GM12874 (cell line): ENCODE data around the gene TMEM229A.

Experiments used
- TF ChIP-seq, protein P1 (sequence below): IDR thresholded peaks from 2 replicates; pipeline ENCODE4 v1.5.1; 2011; ENCODE audit warnings: low read depth, mild to moderate bottlenecking, control low read depth, low read length, moderate library complexity; ENCODE audit not compliant: insufficient read depth

TMEM229A gene

DNA sequence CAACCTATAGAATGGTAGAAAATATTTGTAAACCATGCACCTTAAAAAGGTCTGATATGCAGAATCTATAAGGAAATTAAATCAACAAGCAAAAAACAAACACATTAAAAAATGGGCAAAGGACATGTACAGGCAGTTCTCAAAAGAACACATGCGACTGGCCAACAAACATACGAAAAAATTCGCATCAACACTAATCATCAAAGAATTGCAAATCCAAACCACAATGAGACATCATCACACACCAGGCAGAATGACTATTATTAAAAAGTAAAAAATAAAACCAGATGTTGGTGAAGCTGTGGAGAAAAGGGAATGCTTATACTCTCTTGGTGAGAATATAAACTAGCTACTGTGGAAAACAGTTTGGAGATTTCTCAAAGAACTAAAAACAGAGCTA is 33.2 kb downstream of the TMEM229A start:
- TF ChIP-seq, protein P1, sequence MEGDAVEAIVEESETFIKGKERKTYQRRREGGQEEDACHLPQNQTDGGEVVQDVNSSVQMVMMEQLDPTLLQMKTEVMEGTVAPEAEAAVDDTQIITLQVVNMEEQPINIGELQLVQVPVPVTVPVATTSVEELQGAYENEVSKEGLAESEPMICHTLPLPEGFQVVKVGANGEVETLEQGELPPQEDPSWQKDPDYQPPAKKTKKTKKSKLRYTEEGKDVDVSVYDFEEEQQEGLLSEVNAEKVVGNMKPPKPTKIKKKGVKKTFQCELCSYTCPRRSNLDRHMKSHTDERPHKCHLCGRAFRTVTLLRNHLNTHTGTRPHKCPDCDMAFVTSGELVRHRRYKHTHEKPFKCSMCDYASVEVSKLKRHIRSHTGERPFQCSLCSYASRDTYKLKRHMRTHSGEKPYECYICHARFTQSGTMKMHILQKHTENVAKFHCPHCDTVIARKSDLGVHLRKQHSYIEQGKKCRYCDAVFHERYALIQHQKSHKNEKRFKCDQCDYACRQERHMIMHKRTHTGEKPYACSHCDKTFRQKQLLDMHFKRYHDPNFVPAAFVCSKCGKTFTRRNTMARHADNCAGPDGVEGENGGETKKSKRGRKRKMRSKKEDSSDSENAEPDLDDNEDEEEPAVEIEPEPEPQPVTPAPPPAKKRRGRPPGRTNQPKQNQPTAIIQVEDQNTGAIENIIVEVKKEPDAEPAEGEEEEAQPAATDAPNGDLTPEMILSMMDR: no peak

DNA sequence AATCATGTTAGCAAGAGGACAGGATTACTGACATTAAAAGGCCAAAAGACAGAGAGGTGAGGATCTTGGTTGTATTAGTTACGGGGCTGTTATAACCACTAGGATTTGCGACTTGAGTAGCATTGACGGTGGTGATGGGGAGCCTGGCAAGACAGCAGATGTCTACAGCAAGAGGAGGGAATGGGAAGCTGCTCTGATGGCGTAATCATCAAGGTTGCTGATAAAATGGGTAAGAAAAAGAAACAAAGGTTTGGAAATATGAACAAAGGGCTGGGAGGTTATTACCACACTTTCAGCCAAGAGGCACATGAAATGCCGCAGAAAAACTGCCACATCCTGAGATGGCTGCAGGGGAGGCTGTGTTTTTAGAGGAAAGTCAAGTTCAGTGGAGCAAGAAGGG is 33.9 kb downstream of the TMEM229A start:
- TF ChIP-seq, protein P1: no peak

DNA sequence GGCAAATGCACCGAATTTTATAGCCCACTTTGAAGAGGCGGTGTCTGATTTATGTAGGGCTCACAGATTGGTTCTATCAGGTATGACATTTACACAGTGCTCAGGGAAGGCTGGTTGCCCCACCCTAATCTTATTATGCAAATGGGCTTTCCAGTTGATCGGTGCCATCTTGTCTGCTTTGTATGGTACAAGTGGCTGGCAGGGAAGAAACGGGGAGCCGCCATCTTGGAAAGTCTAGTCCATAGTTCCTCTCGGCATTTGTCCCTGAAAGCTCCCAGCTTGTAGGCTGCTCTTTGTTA is 36.6 kb downstream of the TMEM229A start:
- TF ChIP-seq, protein P1: no peak

DNA sequence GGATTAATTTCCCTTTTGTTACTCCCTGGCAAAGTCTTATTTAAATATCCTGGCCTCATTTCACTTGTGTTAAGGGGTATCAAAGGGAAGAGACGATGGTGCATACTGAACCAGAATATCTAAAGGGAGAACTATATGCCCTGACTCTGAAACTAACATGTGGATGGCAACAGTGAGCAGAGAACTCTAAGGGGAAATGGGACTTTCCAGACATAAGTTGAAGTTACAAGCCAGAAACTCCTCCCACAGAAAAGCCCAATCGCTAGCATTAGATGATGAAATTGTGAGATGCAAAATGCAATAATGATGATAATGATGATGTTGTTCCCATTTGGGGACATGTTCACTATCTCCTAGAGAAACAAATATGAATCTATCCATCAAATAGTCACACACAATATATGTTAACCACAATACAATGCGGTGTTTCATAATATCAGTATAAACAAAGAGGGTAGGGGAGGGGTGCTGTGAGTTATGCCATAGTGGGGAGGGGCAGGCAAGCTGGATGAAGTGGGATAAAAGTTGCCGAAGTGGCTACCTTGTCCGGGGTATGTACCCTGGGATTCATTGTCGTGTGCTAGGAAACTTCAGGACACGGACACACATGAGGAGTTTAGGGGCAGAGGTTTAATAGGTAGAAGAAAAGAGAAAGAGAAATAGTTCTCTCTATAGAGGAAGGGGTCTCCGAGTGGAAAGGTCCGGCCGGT is 37.1 kb downstream of the TMEM229A start:
- TF ChIP-seq, protein P1: no peak

DNA sequence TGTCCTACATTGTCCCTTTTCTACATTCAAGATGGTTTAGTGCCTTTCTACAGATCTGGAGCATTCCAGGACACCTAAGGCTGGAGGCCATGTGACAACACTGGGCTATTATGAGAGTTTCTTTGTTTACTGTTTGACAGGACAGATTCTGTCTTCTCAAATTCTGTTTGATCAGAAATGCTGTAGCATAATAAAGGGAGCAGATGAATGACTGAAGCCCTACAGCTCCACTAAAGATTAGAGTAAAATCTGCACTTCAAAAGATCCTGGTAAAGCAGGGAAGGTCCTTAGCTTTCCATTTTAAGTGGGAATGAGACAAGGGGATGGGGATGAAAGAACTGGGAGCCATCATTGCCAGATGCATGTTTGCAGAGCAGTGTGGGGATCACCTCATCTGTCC is 38.4 kb downstream of the TMEM229A start:
- TF ChIP-seq, protein P1: no peak

DNA sequence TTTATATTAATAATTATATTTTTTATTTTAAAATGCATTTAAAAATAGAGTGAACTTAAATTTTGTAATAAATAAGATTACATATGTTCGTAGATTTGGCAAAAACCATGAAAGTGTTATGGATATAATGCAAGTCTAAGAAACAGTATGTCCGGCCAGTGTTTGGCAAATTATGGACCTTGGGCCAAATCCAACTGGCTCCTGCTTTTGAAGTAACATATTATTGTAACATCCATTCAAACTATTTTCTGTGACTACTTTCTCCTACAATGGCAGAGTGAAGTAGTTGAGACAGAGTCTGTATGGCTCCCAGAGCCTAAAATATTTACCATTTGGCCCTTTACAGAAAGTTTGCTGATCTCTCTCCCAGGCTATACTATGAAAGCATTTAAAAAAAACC is 38.9 kb downstream of the TMEM229A start:
- TF ChIP-seq, protein P1: no peak

DNA sequence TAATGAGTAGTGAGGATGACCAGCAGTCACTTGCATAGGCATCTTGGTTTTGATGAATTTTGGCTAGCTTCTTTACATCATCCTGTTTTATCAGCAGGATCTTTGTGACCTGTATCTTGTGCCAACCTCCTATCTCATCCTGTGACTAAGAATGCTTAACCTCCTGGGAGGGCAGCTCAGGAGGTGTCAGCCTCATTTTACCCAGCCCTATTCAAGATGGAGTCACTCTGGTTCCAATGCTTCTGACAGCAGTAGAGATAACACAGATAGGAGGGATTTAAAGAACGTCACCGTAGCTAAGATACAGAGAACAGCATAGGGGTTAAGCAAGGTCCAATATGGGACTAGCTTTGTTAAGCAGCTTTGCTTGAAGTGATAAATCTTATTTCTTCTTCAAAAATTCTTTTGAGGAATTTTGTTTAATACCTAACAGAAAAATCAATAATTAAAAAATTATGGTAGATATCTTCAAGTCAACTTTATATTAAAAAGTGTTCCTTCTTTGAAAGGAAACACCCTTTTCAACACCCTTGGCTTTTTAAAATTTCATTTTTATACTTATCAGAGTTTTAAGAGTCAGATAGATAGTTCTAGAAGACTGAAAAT is 39.9 kb downstream of the TMEM229A start:
- TF ChIP-seq, protein P1: no peak
